ENCODE data around the gene WFS1.
A peak's percentile ranks its signal among the peaks of the same experiment; 100 is the strongest.

The WFS1 gene

DNA sequence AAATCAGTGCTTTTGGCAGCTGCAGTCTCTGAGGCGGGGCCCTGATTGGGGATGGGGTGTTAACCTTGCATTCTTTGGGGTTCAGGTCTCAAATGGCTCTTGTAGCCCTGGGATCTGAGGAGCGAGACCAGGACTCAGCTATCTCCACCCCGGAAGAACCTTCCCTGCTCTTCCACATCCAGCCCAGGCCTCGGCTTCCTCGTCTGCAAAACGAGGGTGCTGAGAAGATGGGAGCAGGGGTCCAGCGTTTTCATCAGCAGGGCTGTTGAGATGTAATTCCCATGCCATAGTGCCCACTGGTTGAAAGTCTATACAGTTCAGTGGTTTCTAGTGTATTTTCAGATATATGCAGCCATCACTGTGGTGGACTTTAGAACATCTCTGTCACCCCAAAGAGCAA, 34.6 kb upstream of the WFS1 start:
- no peak for DNase-seq

- no peak for DNase-seq
Measured at GRCh38 chr4:6235901-6236640, 33.6 kb upstream of the WFS1 start.

GRCh38 chr4:6236816-6237390, 32.7 kb upstream of the WFS1 start:
- no peak for DNase-seq

DNA sequence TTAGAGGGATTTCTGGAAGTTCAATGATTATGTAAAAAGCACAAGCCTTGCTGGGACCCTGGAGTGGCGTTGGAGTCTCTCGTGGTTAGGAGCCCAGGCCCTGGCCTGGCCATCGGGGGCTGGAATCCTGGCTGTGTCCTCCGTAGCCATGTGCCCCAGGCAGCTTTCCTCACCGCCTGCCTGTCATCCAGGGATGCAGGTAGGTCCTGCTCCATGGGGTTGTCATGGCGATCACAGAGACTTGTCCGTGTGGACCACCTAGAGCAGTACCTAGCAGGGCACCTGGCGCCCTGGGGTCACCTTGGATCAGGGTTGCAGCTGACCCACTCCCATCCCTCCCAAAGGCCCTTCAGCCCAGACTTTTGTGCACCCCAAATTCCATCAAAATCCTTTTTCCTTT, 30.2 kb upstream of the WFS1 start:
- DNase-seq = no peak

GRCh38 chr4:6239968-6240367, 29.7 kb upstream of the WFS1 start:
- no peak for DNase-seq

DNA sequence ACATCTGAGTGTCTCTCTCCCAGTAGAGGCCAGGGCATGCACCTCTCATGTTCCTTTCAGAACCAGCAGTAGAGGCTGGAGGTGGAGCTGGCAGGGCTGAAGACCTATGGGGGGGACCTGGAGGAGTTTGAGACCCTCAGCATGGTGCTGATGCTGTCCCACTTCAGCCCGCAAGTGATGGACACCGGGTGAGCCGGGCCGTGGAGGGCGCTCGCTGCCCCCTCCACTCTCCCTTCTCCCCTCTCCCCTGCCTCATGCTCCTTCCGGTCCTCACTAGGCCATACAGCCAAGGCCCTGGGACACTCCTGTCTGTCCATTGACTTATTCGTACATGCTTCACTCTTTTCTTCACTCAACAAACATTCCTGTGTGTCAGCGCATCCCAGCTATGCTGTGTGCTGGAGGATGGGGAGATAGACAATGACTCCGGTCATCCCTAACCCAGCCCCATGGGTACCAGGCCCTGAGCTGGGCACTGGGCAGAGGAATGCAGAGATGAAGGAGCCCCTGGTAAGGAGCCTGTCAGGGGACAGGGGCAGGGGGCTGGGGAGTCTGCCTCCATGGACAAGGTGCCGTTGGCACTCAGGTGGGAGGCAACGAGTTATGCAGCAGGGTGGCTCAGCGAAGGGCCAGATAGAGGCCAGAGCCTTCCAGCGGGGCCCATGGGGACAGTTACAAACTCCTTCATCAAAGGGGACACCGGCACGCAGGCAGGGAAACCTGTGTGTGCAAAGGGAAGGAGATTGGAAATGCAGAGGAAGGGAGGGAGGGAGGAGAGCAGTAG, 28.4 kb upstream of the WFS1 start:
- DNase-seq = no peak

DNA sequence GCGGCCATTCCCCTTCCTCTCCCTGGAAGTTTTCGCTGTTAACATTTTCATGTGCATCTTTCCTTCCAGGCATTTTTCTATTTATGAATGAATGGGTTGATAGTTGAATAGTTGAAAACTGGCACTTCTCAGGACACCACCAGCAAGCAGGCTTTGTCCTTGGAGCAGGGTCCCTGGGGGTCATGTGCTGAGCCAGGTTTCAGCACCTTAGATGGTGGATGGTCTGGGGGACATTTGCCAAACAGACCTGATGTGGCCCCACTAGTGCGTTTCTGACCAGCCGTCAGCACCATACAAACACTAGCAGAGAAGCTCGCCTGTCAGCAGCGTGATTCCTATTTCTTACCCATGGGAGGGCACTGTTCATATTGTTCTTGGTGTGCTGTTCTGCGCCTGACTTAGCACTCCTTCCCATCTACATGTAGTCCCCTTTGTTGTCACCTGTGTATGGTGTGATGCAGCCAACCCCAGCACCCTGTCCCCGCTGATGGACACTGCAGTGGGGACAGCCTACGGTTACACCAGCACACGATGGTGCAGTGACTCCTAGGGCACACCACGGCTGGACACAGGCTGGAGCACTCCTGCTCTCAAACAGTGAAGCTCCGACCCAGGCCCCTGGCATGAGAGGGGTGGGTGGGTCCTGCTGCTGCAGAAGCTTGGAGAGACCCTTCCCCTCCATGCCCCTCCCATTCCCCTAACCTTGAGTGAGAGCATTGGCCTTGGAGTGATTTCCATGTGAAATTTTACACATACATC, 27.2 kb upstream of the WFS1 start:
- DNase-seq = no peak

DNA sequence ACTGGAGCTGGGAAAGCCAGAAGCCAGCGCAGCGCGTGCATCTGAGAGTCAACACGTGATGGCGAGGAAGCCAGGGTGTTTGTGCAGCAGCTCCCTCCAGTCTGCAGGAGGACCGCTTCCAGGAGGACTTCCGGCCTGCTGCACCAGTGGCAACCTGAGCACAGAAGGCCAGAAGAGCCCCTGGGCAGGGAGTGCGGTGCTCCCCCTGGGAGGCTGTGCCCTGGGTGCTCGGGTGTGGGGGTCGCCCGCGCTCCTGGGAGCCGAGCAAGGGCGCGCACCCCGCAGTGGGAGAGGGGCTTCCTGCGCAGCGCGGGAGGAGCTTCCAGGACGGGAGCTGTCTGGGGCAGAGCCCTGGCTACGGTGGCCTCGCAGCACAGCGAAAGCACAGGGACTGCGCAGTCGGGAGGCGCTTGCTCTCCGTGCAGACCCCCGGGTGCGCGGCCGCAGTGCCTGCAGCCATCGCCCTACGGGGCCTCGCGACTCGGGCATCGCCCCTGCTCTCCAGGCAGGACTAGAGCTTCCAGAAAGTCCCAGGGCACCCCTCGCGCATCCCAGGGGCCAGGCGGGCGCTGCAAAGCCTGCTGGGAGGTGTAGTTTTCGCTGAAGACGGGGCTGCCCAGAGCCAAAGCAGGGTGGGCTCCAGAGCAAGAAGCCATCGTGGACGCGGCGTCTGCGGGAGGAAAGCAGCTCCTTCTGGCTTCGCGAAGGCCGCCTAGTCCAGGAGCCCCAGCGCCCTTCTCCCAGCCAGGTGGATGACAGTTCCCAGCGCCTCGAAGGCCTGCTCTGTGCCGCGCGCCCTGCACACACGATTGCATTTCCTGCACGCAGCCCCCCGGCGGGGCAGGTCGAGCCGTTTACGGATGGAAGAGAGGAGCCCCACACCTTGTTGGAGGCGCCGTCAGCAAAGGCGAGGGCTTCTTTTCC, 24.1 kb upstream of the WFS1 start:
- no peak for DNase-seq

- no peak for DNase-seq
Measured at GRCh38 chr4:6246170-6246634, 23.4 kb upstream of the WFS1 start.

DNA sequence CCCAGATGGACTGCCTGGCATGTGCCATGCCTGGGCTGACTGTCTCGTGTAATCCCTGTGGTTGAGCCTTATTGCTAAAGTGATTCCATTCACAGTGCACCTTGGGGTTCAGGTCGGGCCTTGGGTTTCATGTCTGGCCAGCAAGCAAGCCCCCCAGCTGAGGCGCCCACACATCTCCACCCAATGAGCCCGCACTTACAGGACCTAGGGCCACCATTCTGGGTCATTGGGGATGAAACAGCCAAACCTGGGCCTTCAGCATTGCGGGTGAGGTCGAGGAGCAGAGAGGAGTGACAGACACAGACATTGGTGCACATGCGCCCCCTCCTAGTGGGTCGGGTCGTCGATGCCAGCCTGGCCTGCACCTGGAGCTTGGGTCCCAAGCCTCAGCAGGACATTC, 21.3 kb upstream of the WFS1 start:
- no peak for DNase-seq

- DNase-seq = peak; percentile 81
Measured at GRCh38 chr4:6250235-6250983, 19.2 kb upstream of the WFS1 start.

GRCh38 chr4:6250984-6251295, 18.7 kb upstream of the WFS1 start:
- no peak for DNase-seq

GRCh38 chr4:6251365-6251764, 18.3 kb upstream of the WFS1 start:
- DNase-seq = no peak

- no peak for DNase-seq
Measured at GRCh38 chr4:6252051-6252450, 17.6 kb upstream of the WFS1 start.

GRCh38 chr4:6253111-6253510, 16.5 kb upstream of the WFS1 start:
- DNase-seq = no peak

DNA sequence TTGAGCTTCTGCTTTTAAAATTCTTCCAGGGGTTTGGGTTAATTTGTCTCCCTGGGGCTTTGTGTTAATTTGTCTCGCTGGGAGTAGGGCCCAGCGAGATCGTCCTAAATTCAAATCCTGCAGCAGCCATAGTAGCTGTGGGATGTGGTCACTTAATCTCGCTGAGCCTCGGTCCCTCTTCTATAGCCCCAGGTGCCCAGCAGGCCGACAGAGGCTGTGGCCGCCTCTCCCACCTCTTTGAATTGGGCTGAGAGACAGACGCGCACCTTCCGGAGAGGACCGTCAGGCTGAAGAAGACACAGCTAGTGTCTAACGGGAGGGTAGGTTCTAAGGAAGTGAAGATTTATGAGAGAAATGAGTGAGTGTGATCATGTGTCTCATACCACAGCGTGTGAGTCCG, 15.7 kb upstream of the WFS1 start:
- no peak for DNase-seq

DNA sequence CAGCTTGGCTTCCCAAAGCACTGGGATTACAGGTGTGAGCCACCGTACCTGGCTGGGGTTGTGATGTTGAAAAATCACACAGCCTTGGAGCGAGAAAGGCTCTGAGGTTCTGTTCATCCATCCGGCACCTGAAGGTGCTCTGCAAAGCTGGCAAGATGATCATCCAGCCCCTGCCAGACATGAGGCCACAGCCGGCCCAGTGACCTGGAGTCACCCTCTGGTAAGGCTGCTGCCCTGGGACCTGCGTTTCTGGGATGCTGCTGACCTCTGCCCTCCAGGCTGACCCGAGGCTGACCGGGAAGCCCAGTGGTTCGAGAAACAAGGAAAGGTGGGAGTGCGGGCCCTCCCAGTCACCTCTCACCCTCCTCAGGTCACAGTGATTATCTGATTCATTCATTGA, 13.5 kb upstream of the WFS1 start:
- DNase-seq = no peak

GRCh38 chr4:6257247-6258025, 12.2 kb upstream of the WFS1 start:
- DNase-seq = peak; percentile 78

DNA sequence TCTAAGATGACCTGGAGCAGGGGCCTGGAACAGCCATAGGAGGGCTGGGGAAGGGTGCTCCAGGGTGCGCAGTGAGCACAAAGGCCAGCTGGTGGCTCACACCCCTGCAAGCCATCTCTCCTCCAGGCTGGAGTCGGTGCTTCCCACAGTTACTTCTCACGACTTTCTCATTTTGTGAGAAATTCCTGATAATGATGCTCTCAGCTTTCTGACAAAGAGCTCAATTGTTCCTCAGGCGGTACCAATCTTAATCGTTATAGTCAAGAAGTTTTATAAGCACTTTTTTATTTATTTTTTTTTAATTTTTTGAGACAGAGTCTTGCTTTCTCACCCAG, 11.7 kb upstream of the WFS1 start:
- no peak for DNase-seq

GRCh38 chr4:6258741-6259140, 10.9 kb upstream of the WFS1 start:
- no peak for DNase-seq

DNA sequence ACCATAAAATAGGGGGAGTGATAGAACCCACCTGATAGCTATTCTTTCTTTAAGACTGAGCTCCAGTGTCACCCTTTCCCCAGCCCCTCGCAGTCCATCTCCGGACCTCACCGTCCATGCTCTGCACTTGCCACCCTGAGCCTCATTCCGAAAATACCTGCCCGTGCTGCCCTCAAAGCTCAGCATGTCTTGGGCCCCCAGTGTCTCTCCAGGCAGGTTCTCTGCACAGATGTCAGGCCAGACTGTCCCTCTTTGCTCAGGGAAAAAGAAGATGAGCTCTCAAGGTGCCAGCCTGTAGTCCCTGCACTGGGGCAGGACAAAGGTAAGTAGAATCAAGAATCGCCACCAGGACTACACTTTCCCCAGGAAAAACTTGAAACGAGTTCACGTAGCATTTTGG, 9.8 kb upstream of the WFS1 start:
- DNase-seq = no peak
